HepG2 (cell line): ENCODE data around the gene MYO7A. TPM values are rescaled to one million over a fixed set of nuclear protein-coding genes. Genes with fewer than 3 reads are reported as not detected.

ENCODE experiments used
- ATF7 ChIP-seq, 2 experiments: fragments of 450-650 bp in 1 of 2; sonication (generic) in 1 of 2; formaldehyde crosslinking in 1 of 2; IDR thresholded peaks; 2 replicates each; pipeline versions ENCODE4 v1.4.0 to v1.6.1; 2016 to 2020; ENCODE audit warnings: antibody characterized with exemption in 1 of 2, mild to moderate bottlenecking in 1 of 2, missing genetic modification reagents in 1 of 2
- FOXK1 ChIP-seq: sonication (generic); formaldehyde crosslinking; IDR thresholded peaks from 2 replicates; pipeline ENCODE4 v1.4.0; 2020; ENCODE audit warnings: low read depth, missing genetic modification reagents, borderline replicate concordance
- JUNB ChIP-seq: sonication (generic); formaldehyde crosslinking; IDR thresholded peaks from 2 replicates; pipeline ENCODE4 v1.8.0; 2022; ENCODE audit warnings: missing genetic modification reagents, mild to moderate bottlenecking, borderline replicate concordance
- NFKBIZ ChIP-seq: IDR thresholded peaks from 2 replicates; pipeline ENCODE4 v1.6.1; 2018; ENCODE audit warnings: missing genetic modification reagents, missing compliant biosample characterization
- PITX1 ChIP-seq: sonication (generic); formaldehyde crosslinking; IDR thresholded peaks from 2 replicates; pipeline ENCODE4 v1.5.1; 2020; ENCODE audit warnings: mild to moderate bottlenecking, missing genetic modification reagents
- SIN3A ChIP-seq: IDR thresholded peaks from 2 replicates; pipeline ENCODE4 v1.6.1; 2011; ENCODE audit warnings: low read depth, mild to moderate bottlenecking, control low read depth, low read length, borderline replicate concordance
- SIX1 ChIP-seq: sonication (generic); formaldehyde crosslinking; IDR thresholded peaks from 2 replicates; pipeline ENCODE4 v1.4.0; 2020; ENCODE audit warnings: missing genetic modification reagents, borderline replicate concordance
- U2AF1 ChIP-seq: fragments of 200-400 bp; formaldehyde crosslinking; optimal IDR thresholded peaks from 2 replicates; pipeline ENCODE3; 2017; ENCODE audit warnings: mild to moderate bottlenecking, low read depth, low read length
- ZC3H13 ChIP-seq: sonication (generic); formaldehyde crosslinking; IDR thresholded peaks from 2 replicates; pipeline ENCODE4 v1.8.1; 2023; ENCODE audit warnings: mild to moderate bottlenecking, missing genetic modification reagents, moderate library complexity
- ZFP36 ChIP-seq: fragments of 150-350 bp; IDR thresholded peaks from 2 replicates; pipeline ENCODE4 v1.6.1; 2018; ENCODE audit warnings: borderline replicate concordance, low read length, low read depth; ENCODE audit not compliant: partially characterized antibody
- ZNF101 ChIP-seq: sonication (generic); formaldehyde crosslinking; IDR thresholded peaks from 2 replicates; pipeline ENCODE4 v1.4.0; 2020; ENCODE audit warnings: mild to moderate bottlenecking, low read depth, missing genetic modification reagents, borderline replicate concordance
- ZNF446 ChIP-seq: sonication (generic); formaldehyde crosslinking; IDR thresholded peaks from 2 replicates; pipeline ENCODE4 v1.5.0; 2020; ENCODE audit warnings: mild to moderate bottlenecking, missing genetic modification reagents
- ZNF562 ChIP-seq: sonication (generic); formaldehyde crosslinking; IDR thresholded peaks from 2 replicates; pipeline ENCODE4 v1.8.0; 2022; ENCODE audit warnings: missing genetic modification reagents, borderline replicate concordance
- ZNF605 ChIP-seq: sonication (generic); formaldehyde crosslinking; IDR thresholded peaks from 2 replicates; pipeline ENCODE4 v1.8.0; 2022; ENCODE audit warnings: mild to moderate bottlenecking, missing genetic modification reagents
- ZNF7 ChIP-seq: IDR thresholded peaks from 2 replicates; pipeline ENCODE4 v1.6.1; 2016; ENCODE audit warnings: missing biosample characterization, missing genetic modification reagents
- polyA plus RNA-seq, 8 experiments: library from polyadenylated mRNA; depleted of rRNA in 3 of 8; stranded (reverse) in 7 of 8; unstranded in 1 of 8; fragments of >200 nt; fragmentation: Illumina TruSeq in 4 of 8; extraction: Trizol in 4 of 8; gene quantifications; 2 replicates each; pipeline versions ENCODE4 v1.2.1 to v1.2.3, GENCODE V29; 2011 to 2016; ENCODE audit warnings: low read depth in 4 of 8, missing spikeins in 1 of 8, mixed read lengths in 1 of 8; ENCODE audit not compliant: insufficient read depth in 1 of 8
- total RNA-seq, 5 experiments: library from RNA; depleted of rRNA; stranded (reverse); fragments of >200 nt; fragmentation: Illumina TruSeq; extraction: Trizol; gene quantifications; 2 replicates each; pipeline ENCODE4 v1.2.3, GENCODE V29; 2016; ENCODE audit warnings: low read depth in 1 of 5
- TF ChIP-seq, protein P1 (sequence below): sonication (generic); formaldehyde crosslinking; IDR thresholded peaks from 2 replicates; pipeline ENCODE4 v1.5.1; 2020; ENCODE audit warnings: missing genetic modification reagents, mild to moderate bottlenecking, borderline replicate concordance
- TF ChIP-seq, protein P2 (sequence below): sonication (generic); formaldehyde crosslinking; IDR thresholded peaks from 2 replicates; pipeline ENCODE4 v1.4.0; 2020; ENCODE audit warnings: mild to moderate bottlenecking, missing genetic modification reagents
- TF ChIP-seq, protein P3 (sequence below): sonication (generic); formaldehyde crosslinking; IDR thresholded peaks from 2 replicates; pipeline ENCODE4 v1.4.0; 2020; ENCODE audit warnings: mild to moderate bottlenecking, missing genetic modification reagents
- TF ChIP-seq, protein P4 (sequence below): sonication (generic); formaldehyde crosslinking; IDR thresholded peaks from 2 replicates; pipeline ENCODE4 v1.4.0; 2020; ENCODE audit warnings: low read depth, missing genetic modification reagents

MYO7A gene
- total and polyA plus RNA-seq, 2 of the 13 experiments (the other 11 are each of a cell fraction or from before 2014, with no cell fraction given): 7.5 to 10.0 TPM

DNA sequence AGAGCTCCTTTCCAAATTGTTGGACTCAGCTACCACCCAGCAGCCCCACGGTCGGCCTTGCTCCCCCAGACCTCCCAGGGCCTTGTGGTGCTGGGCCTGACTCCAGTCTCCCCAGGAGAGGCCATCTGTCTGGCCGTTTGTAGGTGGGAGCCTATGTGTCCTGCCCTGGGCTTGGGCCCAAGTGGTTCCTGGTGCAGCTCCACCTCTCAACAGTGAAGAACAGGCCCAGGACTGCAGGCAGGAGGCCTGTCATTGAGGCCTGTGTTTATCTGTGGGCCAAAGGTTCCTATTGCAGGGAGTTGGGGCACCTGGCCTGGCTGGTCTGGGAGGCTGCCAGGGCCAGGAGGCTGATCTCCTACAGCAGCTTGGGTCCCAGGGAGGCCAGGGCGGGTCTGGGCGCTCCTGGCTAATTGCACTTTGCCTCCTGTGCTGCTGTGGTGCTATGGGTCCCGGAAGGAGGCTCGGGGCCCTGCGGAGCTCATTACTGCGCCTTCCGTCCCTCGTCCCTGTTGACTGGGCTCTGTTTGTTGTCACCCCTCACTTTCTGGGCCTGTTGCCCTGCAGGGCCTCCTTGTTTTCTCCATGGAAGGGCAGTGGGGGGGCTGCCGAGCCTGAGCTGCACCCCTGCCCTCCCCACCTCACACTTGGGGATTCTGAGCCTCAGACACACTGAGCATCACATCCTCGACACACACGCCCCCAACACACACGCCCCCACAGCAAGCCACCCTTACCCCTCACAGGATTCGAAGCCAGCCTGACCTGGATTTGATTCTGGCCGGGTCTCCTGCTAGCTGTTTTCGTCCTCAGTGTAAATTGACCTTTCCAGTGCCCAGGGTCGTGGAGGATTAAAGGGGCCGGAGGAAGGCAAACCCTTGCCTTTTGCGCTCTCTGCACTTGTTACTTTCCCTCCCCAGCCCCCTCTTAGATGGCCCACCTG lies 32.2 kb upstream of the MYO7A start (continued):
- TF ChIP-seq, protein P1, sequence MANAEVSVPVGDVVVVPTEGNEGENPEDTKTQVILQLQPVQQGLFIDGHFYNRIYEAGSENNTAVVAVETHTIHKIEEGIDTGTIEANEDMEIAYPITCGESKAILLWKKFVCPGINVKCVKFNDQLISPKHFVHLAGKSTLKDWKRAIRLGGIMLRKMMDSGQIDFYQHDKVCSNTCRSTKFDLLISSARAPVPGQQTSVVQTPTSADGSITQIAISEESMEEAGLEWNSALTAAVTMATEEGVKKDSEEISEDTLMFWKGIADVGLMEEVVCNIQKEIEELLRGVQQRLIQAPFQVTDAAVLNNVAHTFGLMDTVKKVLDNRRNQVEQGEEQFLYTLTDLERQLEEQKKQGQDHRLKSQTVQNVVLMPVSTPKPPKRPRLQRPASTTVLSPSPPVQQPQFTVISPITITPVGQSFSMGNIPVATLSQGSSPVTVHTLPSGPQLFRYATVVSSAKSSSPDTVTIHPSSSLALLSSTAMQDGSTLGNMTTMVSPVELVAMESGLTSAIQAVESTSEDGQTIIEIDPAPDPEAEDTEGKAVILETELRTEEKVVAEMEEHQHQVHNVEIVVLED (CRISPR knock-in tag): no peak
- TF ChIP-seq, protein P2, sequence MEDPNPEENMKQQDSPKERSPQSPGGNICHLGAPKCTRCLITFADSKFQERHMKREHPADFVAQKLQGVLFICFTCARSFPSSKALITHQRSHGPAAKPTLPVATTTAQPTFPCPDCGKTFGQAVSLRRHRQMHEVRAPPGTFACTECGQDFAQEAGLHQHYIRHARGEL (CRISPR knock-in tag): no peak
- no peak for TF ChIP-seq U2AF1
- TF ChIP-seq ZNF7 (CRISPR knock-in tag): no peak
- no peak for TF ChIP-seq NFKBIZ (CRISPR knock-in tag)
- TF ChIP-seq, protein P3, sequence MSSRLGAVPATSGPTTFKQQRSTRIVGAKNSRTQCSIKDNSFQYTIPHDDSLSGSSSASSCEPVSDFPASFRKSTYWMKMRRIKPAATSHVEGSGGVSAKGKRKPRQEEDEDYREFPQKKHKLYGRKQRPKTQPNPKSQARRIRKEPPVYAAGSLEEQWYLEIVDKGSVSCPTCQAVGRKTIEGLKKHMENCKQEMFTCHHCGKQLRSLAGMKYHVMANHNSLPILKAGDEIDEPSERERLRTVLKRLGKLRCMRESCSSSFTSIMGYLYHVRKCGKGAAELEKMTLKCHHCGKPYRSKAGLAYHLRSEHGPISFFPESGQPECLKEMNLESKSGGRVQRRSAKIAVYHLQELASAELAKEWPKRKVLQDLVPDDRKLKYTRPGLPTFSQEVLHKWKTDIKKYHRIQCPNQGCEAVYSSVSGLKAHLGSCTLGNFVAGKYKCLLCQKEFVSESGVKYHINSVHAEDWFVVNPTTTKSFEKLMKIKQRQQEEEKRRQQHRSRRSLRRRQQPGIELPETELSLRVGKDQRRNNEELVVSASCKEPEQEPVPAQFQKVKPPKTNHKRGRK: no peak
- TF ChIP-seq SIN3A: no peak
- no peak for TF ChIP-seq ZNF605
- TF ChIP-seq ZFP36: no peak
- no peak for TF ChIP-seq SIX1
- TF ChIP-seq JUNB (CRISPR knock-in tag): no peak
- TF ChIP-seq PITX1 (CRISPR knock-in tag): peak; percentile 66; the same call in 1 of the 2 replicates
- TF ChIP-seq ZC3H13 (CRISPR knock-in tag): no peak
- TF ChIP-seq ZNF101 (CRISPR knock-in tag): no peak
- TF ChIP-seq, protein P4, sequence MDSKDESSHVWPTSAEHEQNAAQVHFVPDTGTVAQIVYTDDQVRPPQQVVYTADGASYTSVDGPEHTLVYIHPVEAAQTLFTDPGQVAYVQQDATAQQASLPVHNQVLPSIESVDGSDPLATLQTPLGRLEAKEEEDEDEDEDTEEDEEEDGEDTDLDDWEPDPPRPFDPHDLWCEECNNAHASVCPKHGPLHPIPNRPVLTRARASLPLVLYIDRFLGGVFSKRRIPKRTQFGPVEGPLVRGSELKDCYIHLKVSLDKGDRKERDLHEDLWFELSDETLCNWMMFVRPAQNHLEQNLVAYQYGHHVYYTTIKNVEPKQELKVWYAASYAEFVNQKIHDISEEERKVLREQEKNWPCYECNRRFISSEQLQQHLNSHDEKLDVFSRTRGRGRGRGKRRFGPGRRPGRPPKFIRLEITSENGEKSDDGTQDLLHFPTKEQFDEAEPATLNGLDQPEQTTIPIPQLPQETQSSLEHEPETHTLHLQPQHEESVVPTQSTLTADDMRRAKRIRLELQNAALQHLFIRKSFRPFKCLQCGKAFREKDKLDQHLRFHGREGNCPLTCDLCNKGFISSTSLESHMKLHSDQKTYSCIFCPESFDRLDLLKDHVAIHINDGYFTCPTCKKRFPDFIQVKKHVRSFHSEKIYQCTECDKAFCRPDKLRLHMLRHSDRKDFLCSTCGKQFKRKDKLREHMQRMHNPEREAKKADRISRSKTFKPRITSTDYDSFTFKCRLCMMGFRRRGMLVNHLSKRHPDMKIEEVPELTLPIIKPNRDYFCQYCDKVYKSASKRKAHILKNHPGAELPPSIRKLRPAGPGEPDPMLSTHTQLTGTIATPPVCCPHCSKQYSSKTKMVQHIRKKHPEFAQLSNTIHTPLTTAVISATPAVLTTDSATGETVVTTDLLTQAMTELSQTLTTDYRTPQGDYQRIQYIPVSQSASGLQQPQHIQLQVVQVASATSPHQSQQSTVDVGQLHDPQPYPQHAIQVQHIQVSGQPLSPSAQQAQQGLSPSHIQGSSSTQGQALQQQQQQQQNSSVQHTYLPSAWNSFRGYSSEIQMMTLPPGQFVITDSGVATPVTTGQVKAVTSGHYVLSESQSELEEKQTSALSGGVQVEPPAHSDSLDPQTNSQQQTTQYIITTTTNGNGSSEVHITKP (CRISPR knock-in tag): peak; percentile 73; the same call in 1 of the 2 replicates
- no peak for TF ChIP-seq ZNF562 (CRISPR knock-in tag)
- TF ChIP-seq FOXK1: 0 out of 2 replicates have a peak, but pooled peaks have one; percentile 14
- TF ChIP-seq ATF7 (IDR thresholded peaks at IDR 0.05): no peak
- no peak for TF ChIP-seq ATF7 (CRISPR knock-in tag; IDR thresholded peaks at IDR 0.05)
- TF ChIP-seq ZNF446 (CRISPR knock-in tag): no peak
